Prostate gland (tissue), 2 donors: ENCODE measurements around the gene EDDM13. TPM values are rescaled to one million over a fixed set of nuclear protein-coding genes. Genes with fewer than 3 reads are reported as not detected.
"Not testable (repeated sequence)": the region's sequence is repeated elsewhere in the genome, so short reads cannot be mapped to it uniquely, and the experiment has no call there.

Experiments
- DNase-seq: peaks from one replicate; pipeline ENCODE4 v3.0.0-alpha.2; 2019; ENCODE audit warnings: low spot score
- H3K27ac ChIP-seq, 2 donors: fragments of 200-600 bp; sonication (generic); 2 replicates each; pipeline ENCODE4 v1.5.1; 2017 to 2019
- H3K27me3 ChIP-seq: fragments of 200-600 bp; sonication (generic); replicated peaks from 2 replicates; pipeline ENCODE4 v1.5.1; 2019; ENCODE audit not compliant: insufficient read depth
- H3K36me3 ChIP-seq, 2 donors: fragments of 200-600 bp; sonication (generic); 1 replicate in 1 of 2; 2 replicates in 1 of 2; pipeline versions ENCODE4 v1.5.1 to v1.8.1; 2017 to 2019
- H3K4me1 ChIP-seq: fragments of 200-600 bp; sonication (generic); replicated peaks from 2 replicates; pipeline ENCODE4 v1.5.1; 2019
- H3K4me3 ChIP-seq, 2 donors: fragments of 200-600 bp; sonication (generic); 2 replicates each; pipeline ENCODE4 v1.5.1; 2017 to 2019
- H3K9me3 ChIP-seq: fragments of 200-600 bp; sonication (generic); 2 replicates; pipeline ENCODE4 v1.5.1; 2017
- POLR2A ChIP-seq: fragments of 450-650 bp; IDR thresholded peaks from one replicate; pipeline ENCODE4 v1.6.1; 2016; ENCODE audit warnings: antibody characterized with exemption, mild to moderate bottlenecking
- POLR2AphosphoS5 ChIP-seq: sonication (generic); formaldehyde crosslinking; IDR thresholded peaks from one replicate; pipeline ENCODE4 v1.6.1; 2017; ENCODE audit warnings: antibody characterized with exemption
- WGBS: methylation state at CpG from one replicate; pipeline ENCODE4 v1.1.5; 2018; 5-methylcytosine and 5-hydroxymethylcytosine counted together
- intact Hi-C: fragments of 100-400 bp; cut with DNase I; formaldehyde crosslinking; loops from one replicate; pipeline ENCODE4 v1.14.2; 2022
- total RNA-seq, 2 donors: library from RNA; depleted of rRNA; stranded (reverse); fragments of >200 nt; gene quantifications; one replicate each; pipeline ENCODE4 v1.1.0, GENCODE V29; 2016
- TF ChIP-seq, protein P1 (sequence below), 4 experiments: fragments of 200-600 bp in 2 of 4; fragments of 450-650 bp in 2 of 4; sonication (generic) in 2 of 4; IDR thresholded peaks; 1 replicate in 3 of 4; 2 replicates in 1 of 4; pipeline ENCODE4 v1.5.1; 2016 to 2019; ENCODE audit warnings: antibody characterized with exemption in 4 of 4, mild to moderate bottlenecking in 2 of 4, moderate library complexity in 2 of 4

The EDDM13 gene
- total RNA-seq, 2 donors from 2014 or later = not detected

DNA sequence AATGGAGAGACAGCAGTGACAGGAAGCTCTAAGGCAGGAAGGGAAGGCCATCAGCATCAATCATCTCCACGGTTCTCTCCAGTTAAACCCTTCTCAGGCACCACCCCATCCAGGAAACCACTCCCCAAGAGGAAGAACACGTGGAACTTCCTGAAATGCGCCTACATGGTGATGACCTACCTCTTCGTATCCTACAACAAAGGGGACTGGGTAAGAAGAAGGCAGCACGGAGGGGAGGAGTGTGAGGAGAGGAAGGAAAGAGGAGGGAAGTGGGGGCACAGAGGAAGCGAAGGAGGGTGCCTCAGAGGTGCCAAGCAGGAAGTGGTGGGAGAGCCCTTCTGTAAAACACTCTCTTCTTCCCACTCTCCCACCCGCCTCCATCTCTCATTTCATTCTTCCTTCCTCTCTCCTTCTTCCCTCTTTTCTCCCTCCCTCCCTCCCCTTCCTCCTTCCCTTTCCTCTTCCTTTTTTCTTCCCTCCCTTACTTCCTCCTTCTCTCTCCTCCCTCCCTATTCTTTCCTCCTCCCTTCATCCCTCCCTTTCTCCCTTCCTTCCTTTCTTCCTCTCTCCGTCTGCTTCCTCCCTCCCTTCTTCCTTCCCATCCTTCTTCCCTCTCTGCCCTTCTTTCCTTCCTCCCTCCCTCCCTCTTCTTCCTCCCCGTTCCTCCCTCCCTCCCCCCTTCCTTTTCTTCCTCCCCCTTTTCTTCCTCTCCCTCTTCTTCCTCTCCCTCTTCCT is 29.5 kb downstream of the EDDM13 start:
- DNase-seq = no peak

DNA sequence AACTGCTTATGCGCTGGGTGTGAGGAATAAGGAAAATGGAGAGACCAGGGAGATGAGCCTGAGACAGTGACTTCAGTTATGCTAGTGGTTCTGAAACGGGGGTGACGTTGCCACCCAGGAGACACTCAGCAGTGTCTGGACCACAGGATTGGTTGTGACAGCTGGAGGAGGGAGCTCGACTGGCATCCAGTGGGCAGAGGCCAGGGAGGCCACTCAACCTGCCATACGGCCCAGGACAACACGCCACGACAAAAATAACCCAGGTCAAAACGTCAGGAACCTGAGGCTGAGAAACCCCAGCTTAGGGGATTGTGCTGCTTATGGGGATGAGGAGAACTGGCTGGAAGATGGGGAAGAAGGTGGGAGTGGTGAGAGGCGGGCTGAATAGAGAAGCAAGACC is 31.7 kb downstream of the EDDM13 start:
- Histone ChIP-seq H3K4me3 (no peak overlapping the region), H3K27me3 (no peaks in the 10 kb centered on the region), H3K36me3 (no peaks in the 10 kb centered on the region), H3K9me3 (no peaks in the 10 kb centered on the region), H3K27ac (no peak overlapping the region), H3K4me1 (no peaks in the 10 kb centered on the region)
- intact Hi-C loops = no loop called here
- DNase-seq = no peak
- 88% methylated on average over 9 of the region's 9 CpGs for WGBS
- TF ChIP-seq POLR2AphosphoS5 (no peak), POLR2A (no peak)
- TF ChIP-seq, protein P1, sequence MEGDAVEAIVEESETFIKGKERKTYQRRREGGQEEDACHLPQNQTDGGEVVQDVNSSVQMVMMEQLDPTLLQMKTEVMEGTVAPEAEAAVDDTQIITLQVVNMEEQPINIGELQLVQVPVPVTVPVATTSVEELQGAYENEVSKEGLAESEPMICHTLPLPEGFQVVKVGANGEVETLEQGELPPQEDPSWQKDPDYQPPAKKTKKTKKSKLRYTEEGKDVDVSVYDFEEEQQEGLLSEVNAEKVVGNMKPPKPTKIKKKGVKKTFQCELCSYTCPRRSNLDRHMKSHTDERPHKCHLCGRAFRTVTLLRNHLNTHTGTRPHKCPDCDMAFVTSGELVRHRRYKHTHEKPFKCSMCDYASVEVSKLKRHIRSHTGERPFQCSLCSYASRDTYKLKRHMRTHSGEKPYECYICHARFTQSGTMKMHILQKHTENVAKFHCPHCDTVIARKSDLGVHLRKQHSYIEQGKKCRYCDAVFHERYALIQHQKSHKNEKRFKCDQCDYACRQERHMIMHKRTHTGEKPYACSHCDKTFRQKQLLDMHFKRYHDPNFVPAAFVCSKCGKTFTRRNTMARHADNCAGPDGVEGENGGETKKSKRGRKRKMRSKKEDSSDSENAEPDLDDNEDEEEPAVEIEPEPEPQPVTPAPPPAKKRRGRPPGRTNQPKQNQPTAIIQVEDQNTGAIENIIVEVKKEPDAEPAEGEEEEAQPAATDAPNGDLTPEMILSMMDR (IDR thresholded peaks at IDR 0.05) = no peak

More for the DNA sequence above, 29.5 kb downstream of the EDDM13 start:
- intact Hi-C loops = no loop called here
- WGBS = 73% methylated on average over 9 of the region's 9 CpGs
- H3K4me3 ChIP-seq = no peak overlapping the region
- no peak overlapping the region for H3K27ac ChIP-seq
- no peaks in the 10 kb centered on the region for H3K9me3 ChIP-seq
- TF ChIP-seq, protein P1 (IDR thresholded peaks at IDR 0.05) = no peak
- TF ChIP-seq POLR2A (no peak), POLR2AphosphoS5 (no peak)
- no peaks in the 10 kb centered on the region for H3K27me3 ChIP-seq
- no peaks in the 10 kb centered on the region for H3K36me3 ChIP-seq
- no peaks in the 10 kb centered on the region for H3K4me1 ChIP-seq

DNA sequence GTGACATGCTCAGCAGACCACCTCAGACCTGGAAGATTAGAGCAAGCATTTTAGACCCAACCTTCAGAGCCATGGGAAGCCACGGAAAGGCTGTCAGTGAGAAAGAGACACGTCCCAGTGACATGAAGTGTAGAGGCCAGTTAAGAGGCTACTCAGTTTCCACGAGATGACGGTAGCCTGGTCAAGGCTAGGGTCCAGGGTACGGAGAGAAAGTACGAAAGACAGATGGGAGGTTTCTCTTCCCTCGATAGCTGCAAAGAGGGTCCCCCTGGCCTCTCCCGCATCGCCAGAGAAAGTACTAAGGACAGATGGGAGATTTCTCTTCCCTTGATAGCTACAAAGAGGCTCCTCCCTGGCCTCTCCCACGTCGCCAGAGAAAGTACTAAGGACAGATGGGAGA is 33.5 kb downstream of the EDDM13 start:
- H3K27ac ChIP-seq = peak overlapping the region in 1 of 2 donors; percentile 16
- no peaks in the 10 kb centered on the region for H3K4me1 ChIP-seq
- intact Hi-C loops = no loop called here
- WGBS = 67% methylated on average over 9 of the region's 11 CpGs
- DNase-seq = no peak
- no peak for TF ChIP-seq POLR2AphosphoS5
- TF ChIP-seq, protein P1 (IDR thresholded peaks at IDR 0.05) = no peak
- no peaks in the 10 kb centered on the region for H3K36me3 ChIP-seq
- H3K27me3 ChIP-seq = no peaks in the 10 kb centered on the region
- no peaks in the 10 kb centered on the region for H3K9me3 ChIP-seq
- no peak overlapping the region for H3K4me3 ChIP-seq

DNA sequence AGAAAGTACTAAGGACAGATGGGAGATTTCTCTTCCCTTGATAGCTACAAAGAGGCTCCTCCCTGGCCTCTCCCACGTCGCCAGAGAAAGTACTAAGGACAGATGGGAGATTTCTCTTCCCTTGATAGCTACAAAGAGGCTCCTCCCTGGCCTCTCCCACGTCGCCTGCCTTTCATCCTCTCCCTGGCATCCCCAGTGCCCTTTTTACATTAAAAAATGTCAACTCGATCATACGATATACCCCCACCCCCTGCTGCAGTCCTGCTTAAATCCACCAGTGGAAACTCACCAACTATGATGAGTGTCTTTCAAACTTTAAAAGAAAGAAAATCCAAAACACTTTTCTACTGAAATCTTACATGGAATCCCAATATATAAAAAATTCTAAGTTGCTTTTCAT is 34.5 kb downstream of the EDDM13 start:
- H3K4me1 ChIP-seq, intact Hi-C loops, DNase-seq, H3K27me3 ChIP-seq, H3K4me3 ChIP-seq, H3K9me3 ChIP-seq, H3K36me3 ChIP-seq, H3K27ac ChIP-seq: not testable (repeated sequence)
- 68% methylated on average over 6 of the region's 6 CpGs for WGBS

DNA sequence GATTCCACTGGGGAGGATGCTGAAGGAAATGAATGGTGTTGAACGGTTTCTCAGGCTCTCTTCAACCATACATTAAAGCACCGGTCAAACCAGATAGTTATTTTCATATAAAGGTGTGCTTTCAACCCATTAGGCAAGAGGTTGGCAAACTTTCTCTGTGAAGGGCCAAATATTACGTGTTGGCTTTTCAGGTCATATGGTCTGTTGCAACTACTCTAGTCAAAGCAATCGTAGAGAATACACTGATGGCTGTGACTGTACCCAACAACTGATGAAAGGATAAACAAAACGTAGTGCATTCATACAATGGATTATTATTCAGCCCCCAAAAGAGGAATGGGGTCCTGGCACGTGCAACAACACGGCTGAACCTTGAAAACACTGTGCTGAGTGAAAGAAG is 36.2 kb downstream of the EDDM13 start:
- no peak overlapping the region for H3K4me3 ChIP-seq
- H3K4me1 ChIP-seq = no peaks in the 10 kb centered on the region
- TF ChIP-seq POLR2A (no peak), POLR2AphosphoS5 (no peak)
- TF ChIP-seq, protein P1 (IDR thresholded peaks at IDR 0.05) = no peak
- 85% methylated on average over 7 of the region's 7 CpGs for WGBS
- H3K27ac ChIP-seq = no peak overlapping the region
- H3K9me3 ChIP-seq = no peaks in the 10 kb centered on the region
- no peak for DNase-seq
- intact Hi-C loops = no loop called here
- H3K36me3 ChIP-seq = no peaks in the 10 kb centered on the region
- H3K27me3 ChIP-seq = no peaks in the 10 kb centered on the region
